WTC11 (cell line): Measurements from ENCODE around the gene PDLIM4. TPM values are rescaled to one million over a fixed set of nuclear protein-coding genes. Genes with fewer than 3 reads are reported as not detected.

Experiments
- ATAC-seq: fragments of 200-7000 bp; cut with Tn5 transposase; 2 replicates; pipeline ENCODE4 v1.10.0; 2021; ENCODE audit warnings: mild to moderate bottlenecking, moderate library complexity
- CTCF ChIA-PET: fragments of 300-600 bp; sonication (Branson Sonifier 250); formaldehyde crosslinking; loops from one replicate; lab custom pipeline; 2021; ENCODE audit warnings: antibody characterized with exemption; lab: Charles Lee
- POLR2A ChIA-PET: fragments of 350-600 bp; sonication (Branson Sonifier 250); formaldehyde crosslinking; loops from one replicate; lab custom pipeline; 2021; ENCODE audit warnings: antibody characterized with exemption; lab: Charles Lee
- DNase-seq: peaks from one replicate; pipeline ENCODE4 v3.0.0; 2021; ENCODE audit warnings: low spot score
- H3K27ac Mint-ChIP-seq: 2 replicates; pipeline ENCODE4 v1.8.0; 2021; ENCODE audit warnings: mixed read lengths
- H3K27me3 Mint-ChIP-seq: 2 replicates; pipeline ENCODE4 v1.8.0; 2021; ENCODE audit warnings: low read depth, mild to moderate bottlenecking, moderate library complexity, mixed read lengths
- H3K36me3 Mint-ChIP-seq: 2 replicates; pipeline ENCODE4 v1.8.0; 2021; ENCODE audit warnings: mixed read lengths
- H3K4me1 Mint-ChIP-seq: 2 replicates; pipeline ENCODE4 v1.8.0; 2022; ENCODE audit warnings: mixed read lengths
- H3K4me3 Mint-ChIP-seq: 2 replicates; pipeline ENCODE4 v1.8.0; 2021; ENCODE audit warnings: mild to moderate bottlenecking, moderate library complexity, mixed read lengths
- H3K9me3 Mint-ChIP-seq: 2 replicates; pipeline ENCODE4 v1.8.0; 2021; ENCODE audit warnings: mixed read lengths
- CREB1 ChIP-seq: sonication (generic); formaldehyde crosslinking; IDR thresholded peaks from 2 replicates; pipeline ENCODE4 v1.8.0; 2023; ENCODE audit warnings: mild to moderate bottlenecking, missing genetic modification reagents
- CREM ChIP-seq: sonication (generic); formaldehyde crosslinking; IDR thresholded peaks from 2 replicates; pipeline ENCODE4 v1.8.1; 2022; ENCODE audit warnings: mild to moderate bottlenecking, missing genetic modification reagents, moderate library complexity
- E2F4 ChIP-seq: sonication (generic); formaldehyde crosslinking; IDR thresholded peaks from 2 replicates; pipeline ENCODE4 v1.8.1; 2022; ENCODE audit warnings: low read depth, mild to moderate bottlenecking, moderate library complexity, missing genetic modification reagents, borderline replicate concordance
- ELF4 ChIP-seq: sonication (generic); formaldehyde crosslinking; IDR thresholded peaks from 2 replicates; pipeline ENCODE4 v1.8.1; 2022; ENCODE audit warnings: low read depth, mild to moderate bottlenecking, moderate library complexity, missing genetic modification reagents
- FOXP1 ChIP-seq: sonication (generic); formaldehyde crosslinking; IDR thresholded peaks from 2 replicates; pipeline ENCODE4 v1.8.0; 2022; ENCODE audit warnings: missing genetic modification reagents, mild to moderate bottlenecking, moderate library complexity, borderline replicate concordance
- GABPB1 ChIP-seq: sonication (generic); formaldehyde crosslinking; IDR thresholded peaks from 2 replicates; pipeline ENCODE4 v1.8.1; 2023; ENCODE audit warnings: mild to moderate bottlenecking, missing genetic modification reagents
- GRHL2 ChIP-seq: fragments of 250-450 bp; sonication (Bioruptor Pico); IDR thresholded peaks from 2 replicates; pipeline ENCODE4 v1.8.0; 2022; ENCODE audit warnings: mild to moderate bottlenecking, moderate library complexity; ENCODE audit not compliant: insufficient replicate concordance, severe bottlenecking
- MYBL2 ChIP-seq: sonication (generic); formaldehyde crosslinking; IDR thresholded peaks from 2 replicates; pipeline ENCODE4 v1.8.1; 2023; ENCODE audit warnings: mild to moderate bottlenecking, moderate library complexity, missing genetic modification reagents
- NFATC4 ChIP-seq: fragments of 250-450 bp; sonication (Bioruptor Pico); IDR thresholded peaks from 2 replicates; pipeline ENCODE4 v1.9.0; 2021; ENCODE audit warnings: mild to moderate bottlenecking
- NFE2L1 ChIP-seq: sonication (generic); formaldehyde crosslinking; IDR thresholded peaks from 2 replicates; pipeline ENCODE4 v1.8.1; 2023; ENCODE audit warnings: missing genetic modification reagents
- NFYB ChIP-seq: sonication (generic); formaldehyde crosslinking; conservative IDR thresholded peaks from 2 replicates; pipeline ENCODE4 v1.8.0; 2022; ENCODE audit warnings: low read depth, missing genetic modification reagents
- NR1H2 ChIP-seq: sonication (generic); formaldehyde crosslinking; IDR thresholded peaks from 2 replicates; pipeline ENCODE4 v1.9.0; 2021; ENCODE audit warnings: mild to moderate bottlenecking, moderate library complexity, missing genetic modification reagents
- SMAD3 ChIP-seq: sonication (generic); formaldehyde crosslinking; IDR thresholded peaks from 2 replicates; pipeline ENCODE4 v1.8.0; 2022; ENCODE audit warnings: missing genetic modification reagents, mild to moderate bottlenecking, borderline replicate concordance
- TEAD1 ChIP-seq: sonication (generic); formaldehyde crosslinking; IDR thresholded peaks from 2 replicates; pipeline ENCODE4 v1.8.0; 2022; ENCODE audit warnings: mild to moderate bottlenecking, missing genetic modification reagents
- ZBTB21 ChIP-seq: sonication (generic); formaldehyde crosslinking; IDR thresholded peaks from 2 replicates; pipeline ENCODE4 v1.8.1; 2023; ENCODE audit warnings: mild to moderate bottlenecking, missing genetic modification reagents, borderline replicate concordance
- ZMAT4 ChIP-seq: fragments of 250-450 bp; sonication (Bioruptor Pico); IDR thresholded peaks from 2 replicates; pipeline ENCODE4 v1.9.0; 2021; ENCODE audit warnings: mild to moderate bottlenecking
- ZNF512 ChIP-seq: sonication (generic); formaldehyde crosslinking; IDR thresholded peaks from 2 replicates; pipeline ENCODE4 v1.8.1; 2022; ENCODE audit warnings: missing genetic modification reagents, borderline replicate concordance
- ZNF671 ChIP-seq: fragments of 250-450 bp; sonication (Bioruptor Pico); IDR thresholded peaks from 2 replicates; pipeline ENCODE4 v1.8.0; 2021; ENCODE audit warnings: mild to moderate bottlenecking
- total RNA-seq: library from RNA; stranded (reverse); gene quantifications from 3 replicates; pipeline ENCODE4 v1.2.3, GENCODE V29; 2021
- TF ChIP-seq, protein P1 (sequence below): sonication (generic); formaldehyde crosslinking; IDR thresholded peaks from 2 replicates; pipeline ENCODE4 v1.8.0; 2022; ENCODE audit warnings: mild to moderate bottlenecking, missing genetic modification reagents
- TF ChIP-seq, protein P2 (sequence below): sonication (generic); formaldehyde crosslinking; IDR thresholded peaks from 2 replicates; pipeline ENCODE4 v1.8.0; 2022; ENCODE audit warnings: mild to moderate bottlenecking, missing genetic modification reagents

PDLIM4 gene
- total RNA-seq, 1 experiment from 2014 or later = 11.4 TPM

- Mint-ChIP-seq H3K4me3 (no peak overlapping the region), H3K9me3 (no peaks in the 10 kb centered on the region), H3K36me3 (no peaks in the 10 kb centered on the region)
- no peak for ATAC-seq
- POLR2A ChIA-PET = no interaction called here
- CTCF ChIA-PET = interaction anchor here (1.4 kb wide), 1 partner anchor 232 kb away, joined by 4 read pairs; no protein-coding TSS in a partner anchor
- TF ChIP-seq, protein P1, sequence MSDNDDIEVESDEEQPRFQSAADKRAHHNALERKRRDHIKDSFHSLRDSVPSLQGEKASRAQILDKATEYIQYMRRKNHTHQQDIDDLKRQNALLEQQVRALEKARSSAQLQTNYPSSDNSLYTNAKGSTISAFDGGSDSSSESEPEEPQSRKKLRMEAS (CRISPR knock-in tag) = no peak
- no peak for TF ChIP-seq ZNF512 (CRISPR knock-in tag)
- TF ChIP-seq ZNF671 = no peak
- TF ChIP-seq CREB1 (CRISPR knock-in tag) = no peak
- TF ChIP-seq, protein P2, sequence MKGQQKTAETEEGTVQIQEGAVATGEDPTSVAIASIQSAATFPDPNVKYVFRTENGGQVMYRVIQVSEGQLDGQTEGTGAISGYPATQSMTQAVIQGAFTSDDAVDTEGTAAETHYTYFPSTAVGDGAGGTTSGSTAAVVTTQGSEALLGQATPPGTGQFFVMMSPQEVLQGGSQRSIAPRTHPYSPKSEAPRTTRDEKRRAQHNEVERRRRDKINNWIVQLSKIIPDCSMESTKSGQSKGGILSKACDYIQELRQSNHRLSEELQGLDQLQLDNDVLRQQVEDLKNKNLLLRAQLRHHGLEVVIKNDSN (CRISPR knock-in tag) = no peak
- TF ChIP-seq NR1H2 (CRISPR knock-in tag) = no peak
- TF ChIP-seq MYBL2 = no peak
- TF ChIP-seq, all 79 proteins: peak for 0
- Mint-ChIP-seq H3K4me1 (peaks cover 13% of the 10 kb centered on the region), H3K27me3 (peaks cover 31% of the 10 kb centered on the region), H3K27ac (no peak overlapping the region)
- no peak for DNase-seq
Observed at GRCh38 chr5:132297211-132297940, 39.9 kb downstream of the PDLIM4 start.

GRCh38 chr5:132298298-132299212 is 41.1 kb downstream of the PDLIM4 start:
- ChIA-PET POLR2A (no interaction called here), CTCF (no interaction called here)
- no peaks in the 10 kb centered on the region for H3K9me3 Mint-ChIP-seq
- DNase-seq = no peak
- peaks cover 31% of the 10 kb centered on the region for H3K27me3 Mint-ChIP-seq
- H3K27ac Mint-ChIP-seq = no peak overlapping the region
- TF ChIP-seq ZMAT4 (CRISPR knock-in tag) (no peak), E2F4 (CRISPR knock-in tag) (no peak), GABPB1 (CRISPR knock-in tag) (no peak)
- no peaks in the 10 kb centered on the region for H3K36me3 Mint-ChIP-seq
- no peak for ATAC-seq
- H3K4me3 Mint-ChIP-seq = no peak overlapping the region
- peaks cover 12% of the 10 kb centered on the region for H3K4me1 Mint-ChIP-seq

GRCh38 chr5:132299917-132300316 is 42.4 kb downstream of the PDLIM4 start:
- no peaks in the 10 kb centered on the region for H3K36me3 Mint-ChIP-seq
- ChIA-PET CTCF (no interaction called here), POLR2A (no interaction called here)
- no peak overlapping the region for H3K4me3 Mint-ChIP-seq
- TF ChIP-seq FOXP1 (CRISPR knock-in tag) (no peak), SMAD3 (no peak), ZBTB21 (CRISPR knock-in tag) (no peak), NFYB (CRISPR knock-in tag) (no peak), NFE2L1 (CRISPR knock-in tag) (no peak), MYBL2 (no peak), GRHL2 (CRISPR knock-in tag) (no peak), TEAD1 (CRISPR knock-in tag) (no peak), NFATC4 (CRISPR knock-in tag) (no peak), CREM (no peak), ELF4 (CRISPR knock-in tag) (no peak)
- peaks cover 14% of the 10 kb centered on the region for H3K4me1 Mint-ChIP-seq
- peaks cover 24% of the 10 kb centered on the region for H3K27me3 Mint-ChIP-seq
- ATAC-seq (no peak), DNase-seq (no peak)
- no peak overlapping the region for H3K27ac Mint-ChIP-seq
- H3K9me3 Mint-ChIP-seq = peaks cover under 1% of the 10 kb centered on the region
